ENCODE results near the gene LSAMP. TPM values are rescaled to one million over a fixed set of nuclear protein-coding genes. Genes with fewer than 3 reads are reported as not detected.

LSAMP gene
- total RNA-seq, 1 donor: 1.3 TPM

DNA sequence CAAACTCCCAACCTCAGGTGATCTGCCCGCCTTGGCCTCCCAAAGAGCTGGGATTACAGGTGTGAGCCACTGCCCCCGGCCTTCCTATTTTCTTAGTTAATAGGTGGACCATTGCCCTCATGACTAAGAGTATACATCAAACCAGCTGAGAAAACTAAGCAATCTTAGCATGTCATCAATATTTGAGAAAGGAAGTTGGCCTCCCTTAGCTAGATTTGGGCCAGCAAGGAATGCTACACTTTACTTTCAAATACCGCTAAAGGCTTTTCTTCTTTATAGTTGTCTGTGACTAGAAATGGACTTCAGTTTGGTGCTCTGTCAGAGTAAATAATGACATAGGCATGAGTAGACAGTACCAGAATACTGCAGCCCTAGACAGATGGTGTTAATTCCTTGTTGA lies 622.7 kb downstream of the LSAMP start:
- H3K4me3 ChIP-seq (ENCODE audit: low read depth, low read length): no peak overlapping the region
- DNase-seq (ENCODE audit: low read depth): no peak
- TF ChIP-seq, protein P1, sequence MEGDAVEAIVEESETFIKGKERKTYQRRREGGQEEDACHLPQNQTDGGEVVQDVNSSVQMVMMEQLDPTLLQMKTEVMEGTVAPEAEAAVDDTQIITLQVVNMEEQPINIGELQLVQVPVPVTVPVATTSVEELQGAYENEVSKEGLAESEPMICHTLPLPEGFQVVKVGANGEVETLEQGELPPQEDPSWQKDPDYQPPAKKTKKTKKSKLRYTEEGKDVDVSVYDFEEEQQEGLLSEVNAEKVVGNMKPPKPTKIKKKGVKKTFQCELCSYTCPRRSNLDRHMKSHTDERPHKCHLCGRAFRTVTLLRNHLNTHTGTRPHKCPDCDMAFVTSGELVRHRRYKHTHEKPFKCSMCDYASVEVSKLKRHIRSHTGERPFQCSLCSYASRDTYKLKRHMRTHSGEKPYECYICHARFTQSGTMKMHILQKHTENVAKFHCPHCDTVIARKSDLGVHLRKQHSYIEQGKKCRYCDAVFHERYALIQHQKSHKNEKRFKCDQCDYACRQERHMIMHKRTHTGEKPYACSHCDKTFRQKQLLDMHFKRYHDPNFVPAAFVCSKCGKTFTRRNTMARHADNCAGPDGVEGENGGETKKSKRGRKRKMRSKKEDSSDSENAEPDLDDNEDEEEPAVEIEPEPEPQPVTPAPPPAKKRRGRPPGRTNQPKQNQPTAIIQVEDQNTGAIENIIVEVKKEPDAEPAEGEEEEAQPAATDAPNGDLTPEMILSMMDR (IDR thresholded peaks at IDR 0.05; ENCODE audit: insufficient read depth, low read depth, low read length): no peak

DNA sequence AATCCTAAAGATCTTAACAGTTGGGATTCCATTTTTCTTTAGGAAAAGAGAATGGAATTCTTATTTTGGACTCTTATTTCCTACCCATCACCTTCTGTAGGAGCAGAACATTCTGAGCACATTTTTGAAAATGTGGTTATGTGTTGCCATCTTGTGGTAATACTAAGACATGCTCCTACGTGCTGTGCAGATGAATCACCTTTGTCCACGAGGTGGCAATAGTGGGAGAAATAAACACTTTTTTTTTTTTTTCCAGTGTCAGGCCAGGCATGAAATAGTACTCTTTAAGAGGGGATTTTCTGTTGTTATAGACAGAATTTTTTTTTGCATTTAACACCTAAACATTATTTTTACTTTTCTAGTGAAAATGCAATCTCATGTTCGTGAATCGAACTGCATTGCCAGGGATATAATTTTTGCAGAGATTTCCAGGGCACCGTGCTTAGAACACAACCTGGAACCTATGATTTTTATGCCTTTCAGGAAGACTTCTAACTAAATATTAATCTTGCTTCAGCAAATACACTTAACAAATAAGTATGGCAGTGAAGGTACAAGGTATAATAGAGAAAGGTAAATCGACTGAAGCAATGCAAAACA lies 625.4 kb downstream of the LSAMP start:
- no peak overlapping the region for H3K4me3 ChIP-seq (ENCODE audit: low read depth, low read length)
- DNase-seq (ENCODE audit: low read depth): peak; percentile 82
- TF ChIP-seq, protein P1 (IDR thresholded peaks at IDR 0.05; ENCODE audit: insufficient read depth, low read depth, low read length): peak; percentile 93

DNA sequence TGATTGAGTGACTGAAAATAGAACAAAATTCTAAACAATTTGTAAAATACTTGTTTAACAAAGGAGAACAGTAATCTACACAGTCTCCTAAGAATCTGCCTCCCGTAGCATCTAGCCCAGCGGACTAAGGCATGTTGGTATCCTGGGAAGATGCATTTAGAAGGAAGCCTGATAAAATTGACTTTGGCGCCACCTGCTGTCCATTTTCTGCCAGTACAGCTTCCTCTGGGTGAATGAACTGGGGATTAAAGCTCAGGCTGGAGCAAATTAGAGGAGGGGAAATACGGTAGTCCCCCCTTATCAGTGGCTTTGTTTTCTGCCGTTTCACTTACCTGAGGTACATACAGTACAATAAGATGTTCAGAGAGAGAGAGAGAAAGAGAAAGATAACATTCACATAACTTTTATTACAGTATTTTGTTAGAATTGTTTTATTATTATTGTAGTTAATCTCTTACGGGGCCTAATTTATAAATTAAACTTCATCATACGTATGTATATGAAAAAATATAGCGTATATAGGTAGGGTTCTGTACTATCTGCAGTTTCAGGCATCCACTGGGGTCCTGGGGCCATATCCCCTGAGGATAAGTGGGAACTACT lies 630.4 kb downstream of the LSAMP start:
- peak; percentile 70 for DNase-seq (ENCODE audit: low read depth)
- TF ChIP-seq, protein P1 (IDR thresholded peaks at IDR 0.05; ENCODE audit: insufficient read depth, low read depth, low read length): peak; percentile 88
- no peak overlapping the region for H3K4me3 ChIP-seq (ENCODE audit: low read depth, low read length)

DNA sequence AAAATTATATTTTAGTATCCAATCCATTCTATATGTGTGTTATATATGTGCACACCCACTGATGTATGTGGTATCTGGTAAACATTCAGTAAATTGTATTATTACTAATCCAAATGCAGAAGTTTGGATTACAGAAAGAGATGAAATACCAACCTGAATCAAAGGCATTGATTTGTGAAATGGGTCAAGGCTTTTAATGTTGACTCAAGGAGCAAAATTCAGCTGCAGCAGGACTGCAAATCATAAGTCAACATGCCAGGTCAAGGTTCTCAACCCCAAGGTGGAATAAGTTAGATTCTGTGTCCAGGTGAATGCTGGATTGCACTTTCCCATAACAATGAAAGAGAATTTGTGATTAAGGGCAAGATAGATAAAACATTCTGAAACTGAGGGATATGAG lies 631.3 kb downstream of the LSAMP start:
- TF ChIP-seq, protein P1 (IDR thresholded peaks at IDR 0.05; ENCODE audit: insufficient read depth, low read depth, low read length): no peak
- no peak for DNase-seq (ENCODE audit: low read depth)
- no peak overlapping the region for H3K4me3 ChIP-seq (ENCODE audit: low read depth, low read length)

DNA sequence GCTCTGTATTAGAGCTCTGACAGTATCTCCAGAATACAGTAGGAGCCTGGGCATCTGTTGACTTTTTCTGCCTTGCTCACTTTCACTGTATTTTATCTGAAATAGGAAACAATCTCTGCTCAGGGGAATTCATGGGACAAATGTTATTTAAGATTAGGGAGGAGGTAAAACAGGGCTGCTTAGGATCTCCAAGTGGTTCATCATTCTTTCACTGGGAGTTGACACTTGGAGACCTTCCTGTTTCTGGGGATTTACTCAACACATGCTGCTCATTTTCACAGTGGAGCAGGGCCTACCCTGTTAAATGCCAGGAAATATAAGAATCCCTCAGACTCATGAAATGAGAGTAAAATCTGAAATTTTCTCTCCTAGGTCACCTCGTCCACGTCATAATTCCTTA lies 636.5 kb downstream of the LSAMP start:
- no peak overlapping the region for H3K4me3 ChIP-seq (ENCODE audit: low read depth, low read length)
- TF ChIP-seq, protein P1 (IDR thresholded peaks at IDR 0.05; ENCODE audit: insufficient read depth, low read depth, low read length): no peak
- no peak for DNase-seq (ENCODE audit: low read depth)

DNA sequence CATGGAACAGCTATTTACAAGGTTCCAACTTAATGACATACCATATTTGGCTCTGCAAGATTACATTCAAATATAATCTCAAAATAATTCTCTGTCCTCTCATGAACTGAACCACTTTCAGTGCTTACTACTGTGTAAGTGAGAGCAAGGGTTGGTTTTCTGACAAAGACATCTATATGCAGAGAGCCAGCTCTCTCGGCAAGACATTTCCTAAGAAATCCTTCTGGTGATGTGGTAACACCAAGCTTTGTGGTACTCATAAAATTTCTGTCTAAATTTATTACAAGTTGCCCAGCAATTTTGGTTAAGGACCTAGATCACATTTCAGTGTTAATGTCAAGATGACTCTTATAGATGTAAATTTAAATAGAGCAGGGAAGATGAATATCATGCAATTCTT lies 637.0 kb downstream of the LSAMP start:
- TF ChIP-seq, protein P1 (IDR thresholded peaks at IDR 0.05; ENCODE audit: insufficient read depth, low read depth, low read length): no peak
- H3K4me3 ChIP-seq (ENCODE audit: low read depth, low read length): no peak overlapping the region
- peak; percentile 51 for DNase-seq (ENCODE audit: low read depth)

DNA sequence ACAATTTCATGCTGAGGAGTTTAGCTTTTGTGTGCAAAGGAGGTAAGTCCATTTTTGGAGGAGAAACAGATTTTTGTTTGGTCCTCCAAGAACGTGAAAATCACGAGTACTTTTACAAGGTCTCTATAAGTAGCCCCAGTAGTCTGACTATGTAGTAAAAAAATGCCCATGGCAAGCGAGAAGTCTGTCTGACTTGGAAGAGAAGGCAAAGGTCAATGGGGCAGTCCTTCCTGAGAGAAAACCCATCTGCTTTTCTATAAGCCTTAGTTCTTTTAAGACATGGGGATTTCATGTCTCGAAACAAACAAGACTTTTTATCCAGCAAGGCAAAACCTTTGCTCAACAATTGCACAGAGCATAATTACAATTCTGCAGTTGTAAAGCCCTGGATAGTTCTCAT lies 638.8 kb downstream of the LSAMP start:
- TF ChIP-seq, protein P1 (IDR thresholded peaks at IDR 0.05; ENCODE audit: insufficient read depth, low read depth, low read length): no peak
- DNase-seq (ENCODE audit: low read depth): peak; percentile 80
- H3K4me3 ChIP-seq (ENCODE audit: low read depth, low read length): no peak overlapping the region

Data from fibroblast of villous mesenchyme (primary cell).